ENCODE data around the gene ZDHHC18.
"Not testable (repeated sequence)": the region's sequence is repeated elsewhere in the genome, so short reads cannot be mapped to it uniquely, and the experiment has no call there.

Gene ZDHHC18

DNA sequence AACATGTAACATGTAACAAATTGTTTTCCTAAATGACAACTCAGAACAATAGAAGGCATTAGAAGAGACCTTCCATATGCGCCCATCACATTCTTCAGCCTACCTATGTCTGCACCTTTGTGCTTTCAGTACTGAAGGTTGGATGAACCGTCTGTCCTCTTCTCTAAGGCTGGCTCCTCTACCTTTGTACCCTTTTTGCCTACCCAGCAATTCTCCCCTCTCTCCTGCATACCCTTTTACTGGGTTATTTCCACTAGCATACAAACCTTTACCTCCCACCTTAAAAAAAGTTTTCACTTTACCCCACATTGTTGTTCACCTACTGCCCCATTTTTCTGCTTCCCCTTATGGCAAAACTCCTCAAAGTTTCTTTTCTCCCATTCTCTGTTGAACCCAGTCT is 33.6 kb upstream of the ZDHHC18 start:
- DNase-seq = no peak

DNA sequence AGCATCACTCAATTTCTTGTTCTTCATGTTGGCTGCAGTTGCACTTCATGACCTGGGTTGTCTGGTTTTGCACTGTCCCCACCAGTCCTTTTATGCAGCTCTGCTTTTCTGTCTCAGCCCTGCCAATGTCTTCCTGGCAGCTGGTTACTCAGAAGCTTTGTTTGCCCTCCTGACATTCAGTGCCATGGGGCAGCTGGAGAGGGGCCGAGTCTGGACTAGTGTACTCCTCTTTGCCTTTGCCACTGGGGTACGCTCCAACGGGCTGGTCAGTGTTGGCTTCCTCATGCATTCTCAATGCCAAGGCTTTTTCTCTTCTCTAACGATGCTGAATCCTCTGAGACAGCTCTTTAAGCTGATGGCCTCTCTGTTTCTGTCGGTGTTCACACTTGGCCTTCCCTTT is 32.1 kb upstream of the ZDHHC18 start:
- DNase-seq = no peak

DNA sequence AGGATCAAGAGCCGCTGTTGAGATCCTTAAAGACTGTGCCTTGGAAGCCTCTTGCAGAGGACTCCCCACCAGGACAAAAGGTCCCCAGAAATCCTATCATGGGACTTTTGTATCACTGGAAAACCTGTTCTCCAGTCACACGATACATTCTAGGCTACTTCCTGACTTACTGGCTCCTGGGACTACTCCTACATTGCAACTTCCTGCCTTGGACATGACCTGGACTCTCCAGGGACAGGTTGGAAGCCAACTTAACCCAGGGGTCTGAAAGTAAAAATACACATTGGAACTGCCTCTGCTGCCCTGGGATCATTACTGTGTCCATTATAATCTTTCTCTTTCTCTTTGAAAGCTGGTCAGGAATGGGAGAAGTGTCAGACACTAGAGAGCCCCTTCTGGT is 28.9 kb upstream of the ZDHHC18 start:
- DNase-seq = no peak

DNA sequence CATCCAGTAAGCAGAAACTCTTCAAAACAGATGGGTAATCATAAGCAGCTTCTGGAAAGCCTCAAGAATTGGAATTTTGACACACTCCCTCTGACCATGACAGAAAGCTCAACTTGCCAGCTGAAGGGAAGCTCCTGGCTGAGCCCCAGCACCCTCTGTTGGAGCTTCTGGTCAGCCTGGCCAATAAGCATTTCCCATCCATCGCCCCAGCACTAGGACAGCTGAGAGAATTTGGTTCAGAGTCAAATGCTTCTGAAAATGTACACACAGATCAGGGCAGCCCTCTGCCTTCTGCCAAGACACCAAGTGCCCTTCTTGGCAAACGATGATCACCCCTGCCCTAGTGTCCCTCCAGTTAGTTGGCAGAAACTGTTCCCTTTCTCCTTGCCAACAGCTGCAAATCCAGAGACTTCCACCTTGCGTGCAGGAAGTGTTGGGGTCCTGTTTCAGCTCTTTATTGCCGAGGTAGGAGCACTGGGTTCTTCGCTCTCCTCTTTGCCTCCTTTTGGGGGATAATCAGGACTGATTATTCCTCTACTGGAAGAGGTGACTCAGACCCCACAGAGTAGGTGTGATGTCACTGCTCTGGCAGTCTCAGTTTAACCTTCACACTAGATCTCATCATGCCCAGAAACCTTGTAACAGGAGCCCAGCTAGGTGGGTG is 26.9 kb upstream of the ZDHHC18 start:
- no peak for DNase-seq

DNA sequence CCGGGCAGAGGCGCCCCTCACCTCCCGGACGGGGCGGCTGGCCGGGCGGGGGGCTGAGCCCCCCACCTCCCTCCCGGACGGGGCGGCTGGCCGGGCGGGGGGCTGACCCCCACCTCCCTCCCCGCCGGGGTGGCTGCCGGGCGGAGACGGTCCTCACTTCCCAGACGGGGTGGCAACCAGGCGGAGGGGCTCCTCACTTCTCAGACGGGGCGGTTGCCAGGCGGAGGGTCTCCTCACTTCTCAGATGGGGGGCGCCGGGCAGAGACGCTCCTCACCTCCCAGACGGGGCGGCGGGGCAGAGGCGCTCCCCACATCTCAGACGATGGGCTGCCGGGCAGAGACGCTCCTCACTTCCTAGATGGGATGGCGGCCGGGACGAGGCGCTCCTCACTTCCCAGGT is 22.6 kb upstream of the ZDHHC18 start:
- DNase-seq = not testable (repeated sequence)

DNA sequence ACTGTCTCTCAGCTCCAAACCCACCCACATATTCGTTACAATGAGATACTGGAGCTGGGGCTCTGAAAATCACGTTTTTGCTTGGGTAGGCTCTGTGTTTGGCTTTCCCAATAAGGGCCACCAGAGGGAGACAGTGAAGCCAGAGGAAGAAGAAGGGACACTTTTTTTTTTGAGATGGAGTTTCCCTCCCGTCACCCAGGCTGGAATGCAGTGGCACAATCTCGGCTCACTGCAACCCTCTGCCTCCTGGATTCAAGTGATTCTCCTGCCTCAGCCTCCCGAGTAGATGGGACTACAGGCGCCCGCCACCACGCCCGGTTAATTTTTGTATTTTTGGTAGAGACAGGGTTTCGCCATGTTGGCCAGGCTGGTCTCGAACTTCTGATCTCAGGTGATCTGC is 16.4 kb upstream of the ZDHHC18 start:
- not testable (repeated sequence) for DNase-seq

DNA sequence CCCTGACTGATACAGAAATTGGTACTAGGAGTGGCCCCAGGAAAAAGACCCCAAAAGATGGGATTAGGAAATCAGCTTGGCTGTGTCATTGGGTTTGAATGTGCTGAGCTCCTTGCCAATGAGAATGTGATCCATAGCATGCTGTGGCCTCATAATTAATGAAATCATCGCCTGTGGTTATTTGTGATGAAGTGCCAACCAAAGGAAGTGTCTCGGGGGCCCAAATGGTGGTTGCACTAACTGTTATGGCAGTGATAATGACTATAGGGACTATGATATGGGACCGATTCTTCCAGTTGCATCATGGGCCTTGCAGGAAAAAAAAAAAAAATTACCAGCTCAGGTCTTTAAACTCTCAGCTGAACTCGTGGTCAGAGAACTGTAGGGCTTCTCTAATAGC is 15.4 kb upstream of the ZDHHC18 start:
- DNase-seq = no peak

DNA sequence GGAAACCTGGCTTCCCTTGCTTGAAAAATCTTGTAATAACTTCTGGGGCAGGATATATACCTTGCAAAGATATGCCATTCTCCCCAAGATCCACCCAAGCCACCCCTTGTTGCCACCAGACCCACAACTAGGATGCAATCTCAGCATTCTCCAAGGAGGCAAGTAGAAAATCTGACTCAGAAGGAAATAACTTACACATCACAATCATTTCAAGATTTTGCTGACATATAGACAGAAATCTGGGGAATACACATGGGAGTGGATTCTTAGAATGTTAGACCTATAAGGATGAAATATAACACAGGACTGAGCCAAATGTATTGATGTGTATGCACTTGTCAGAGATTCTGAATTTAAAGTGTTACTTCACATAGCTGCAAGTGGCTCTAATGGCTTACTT is 14.8 kb upstream of the ZDHHC18 start:
- DNase-seq = no peak

DNA sequence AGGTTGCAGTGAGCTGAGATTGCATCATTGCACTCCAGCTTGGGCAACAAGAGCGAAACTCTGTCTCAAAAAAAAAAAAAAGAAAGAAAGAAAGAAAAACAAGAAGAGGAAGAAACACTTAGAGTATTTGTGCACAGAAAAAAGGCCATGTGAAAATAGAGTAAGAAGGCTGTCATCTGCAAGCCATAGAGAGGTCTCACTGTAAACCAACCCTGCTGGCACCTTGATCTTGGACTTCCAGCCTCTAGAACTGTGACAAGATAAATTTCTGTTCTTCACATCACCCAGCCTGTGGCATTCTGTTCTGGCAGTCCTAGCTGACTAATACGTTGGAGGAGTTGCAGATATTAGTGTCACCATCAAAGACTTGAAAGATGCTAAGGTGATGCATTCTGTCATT is 12.1 kb upstream of the ZDHHC18 start:
- no peak for DNase-seq

DNA sequence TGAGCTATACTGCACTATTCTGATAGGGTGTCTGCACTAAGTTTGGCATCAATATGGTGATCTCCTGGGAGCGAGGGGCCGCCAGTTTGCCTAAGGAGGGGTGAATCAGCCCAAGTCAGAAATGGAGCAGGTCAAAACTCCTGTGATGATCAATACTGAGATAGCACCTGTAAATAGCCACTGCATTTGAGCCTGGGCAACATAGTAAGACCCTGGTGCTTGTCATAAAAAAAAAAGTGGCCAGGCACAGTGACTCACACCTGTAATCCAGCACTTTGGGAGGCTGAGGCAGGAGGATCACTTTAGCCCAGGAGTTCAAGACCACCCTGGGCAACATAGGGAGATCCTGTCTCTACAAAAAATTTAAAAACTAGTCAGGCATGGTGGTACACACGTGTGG is 11.6 kb upstream of the ZDHHC18 start:
- DNase-seq = no peak

DNA sequence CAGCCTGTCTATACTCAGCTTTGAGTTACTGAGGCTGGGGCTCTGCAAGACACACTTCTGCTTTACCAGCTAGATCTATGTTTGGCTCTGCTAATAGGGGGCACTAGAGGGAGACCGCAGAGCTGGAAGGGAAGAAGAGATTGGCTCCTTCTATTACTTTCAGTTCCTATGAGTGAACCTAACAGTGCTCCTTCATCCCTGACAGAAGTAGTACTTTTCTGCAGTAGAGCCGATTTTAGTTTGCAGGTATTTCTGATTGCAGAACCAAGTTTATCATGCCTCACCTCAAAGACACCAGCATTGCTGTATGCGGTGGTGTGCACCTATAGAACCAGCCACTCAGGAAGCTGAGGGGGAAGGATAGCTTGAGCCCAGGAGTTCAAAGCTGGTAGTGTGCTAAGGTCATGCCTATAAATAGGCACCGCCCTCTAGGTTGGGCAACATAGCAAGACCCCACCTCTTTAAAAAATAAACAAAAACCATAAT is 5.7 kb upstream of the ZDHHC18 start:
- no peak for DNase-seq

DNA sequence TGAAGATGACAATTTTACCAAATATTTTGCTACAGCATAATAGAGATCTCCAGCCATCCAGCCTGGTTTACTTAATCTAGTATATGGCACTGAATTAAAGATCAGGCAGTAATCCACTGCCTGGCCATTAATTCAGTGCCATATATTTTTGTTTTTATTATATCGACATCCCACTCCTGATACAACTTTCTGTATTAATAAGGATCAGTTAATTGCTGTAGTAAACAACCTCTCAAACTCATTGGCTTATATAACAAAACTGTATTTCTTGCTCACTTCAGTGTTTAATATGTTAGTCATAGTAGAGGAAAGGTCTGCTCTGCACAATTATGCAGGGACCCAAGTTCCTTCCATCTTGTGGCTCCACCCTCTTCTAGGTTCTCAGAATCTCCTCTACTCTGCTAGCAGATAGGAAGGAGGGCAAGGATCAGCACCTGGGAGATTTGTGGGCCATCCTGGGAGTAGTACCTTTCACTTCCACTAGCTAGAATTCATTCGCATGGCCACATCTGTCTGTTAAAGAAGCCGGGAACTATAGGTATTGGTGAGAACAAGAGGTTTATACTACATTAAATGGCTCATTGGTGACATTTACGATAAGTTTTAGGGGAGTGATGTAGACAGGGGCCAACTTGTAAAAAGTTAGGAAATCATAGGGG is 3.6 kb upstream of the ZDHHC18 start:
- no peak for DNase-seq

DNA sequence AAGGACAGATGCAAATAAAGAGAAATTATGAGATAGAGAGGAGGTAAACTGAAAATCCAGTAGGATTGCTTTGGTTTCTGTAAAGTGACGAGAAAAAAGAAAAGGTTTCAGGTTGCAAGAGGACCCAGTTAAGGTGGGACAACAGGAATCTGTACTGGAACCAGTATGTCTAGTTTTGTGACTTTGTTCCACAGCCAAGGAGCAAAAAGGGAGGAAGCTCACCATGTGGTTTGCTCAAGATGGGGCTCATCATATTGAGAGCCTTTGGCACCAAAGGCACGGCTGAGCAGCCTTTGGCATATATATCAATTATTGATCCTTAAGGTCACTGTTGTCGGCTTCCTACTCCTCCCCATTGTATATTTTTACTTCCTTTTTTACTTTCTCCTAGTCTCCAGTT is 1.8 kb upstream of the ZDHHC18 start:
- DNase-seq = no peak

DNA sequence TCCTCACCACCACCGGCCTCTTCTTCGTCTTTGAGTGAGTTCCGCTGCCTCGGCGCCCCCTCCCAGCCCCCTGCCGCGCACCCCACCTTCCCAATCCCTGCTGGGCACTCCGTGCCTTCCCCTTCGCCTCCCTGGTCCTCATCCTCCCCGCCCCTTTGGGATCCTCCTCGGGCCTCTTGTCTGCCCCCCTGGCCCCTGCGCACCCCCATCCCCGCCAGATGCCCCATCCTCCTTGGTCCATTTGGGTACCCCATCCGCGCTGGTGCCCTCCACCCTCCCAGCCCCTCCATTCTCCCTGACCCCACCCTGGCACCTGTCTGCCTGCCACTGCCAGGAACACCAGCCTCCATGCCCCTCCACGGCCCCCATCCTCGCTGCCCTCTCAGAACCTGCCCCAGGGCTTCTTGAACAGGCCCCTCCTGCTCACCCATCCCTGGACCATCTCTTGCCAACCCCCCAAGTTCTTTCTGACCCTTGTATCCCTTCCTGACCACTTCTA is 667 bp downstream of the ZDHHC18 start:
- DNase-seq = no peak

DNA sequence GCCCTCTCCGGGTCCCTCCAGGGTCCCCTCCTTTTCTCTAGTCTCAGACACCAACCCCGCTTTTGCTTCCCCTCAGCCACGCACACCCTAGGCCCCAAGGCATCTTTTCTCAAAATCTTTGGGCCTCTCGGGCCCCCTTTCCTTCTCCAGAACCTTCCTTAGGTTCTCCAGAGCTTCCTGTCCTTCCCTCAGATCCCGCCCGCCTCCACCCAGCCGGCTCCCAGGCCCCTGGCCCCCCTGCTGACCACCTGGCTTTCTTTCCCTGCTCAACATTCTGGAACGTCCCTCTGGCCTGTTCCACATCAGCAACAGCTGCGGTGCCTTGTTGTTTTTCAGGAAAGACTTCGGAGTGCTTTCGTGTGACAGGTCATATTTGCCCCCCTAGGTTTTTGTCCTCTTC is 1.2 kb downstream of the ZDHHC18 start:
- no peak for DNase-seq

DNA sequence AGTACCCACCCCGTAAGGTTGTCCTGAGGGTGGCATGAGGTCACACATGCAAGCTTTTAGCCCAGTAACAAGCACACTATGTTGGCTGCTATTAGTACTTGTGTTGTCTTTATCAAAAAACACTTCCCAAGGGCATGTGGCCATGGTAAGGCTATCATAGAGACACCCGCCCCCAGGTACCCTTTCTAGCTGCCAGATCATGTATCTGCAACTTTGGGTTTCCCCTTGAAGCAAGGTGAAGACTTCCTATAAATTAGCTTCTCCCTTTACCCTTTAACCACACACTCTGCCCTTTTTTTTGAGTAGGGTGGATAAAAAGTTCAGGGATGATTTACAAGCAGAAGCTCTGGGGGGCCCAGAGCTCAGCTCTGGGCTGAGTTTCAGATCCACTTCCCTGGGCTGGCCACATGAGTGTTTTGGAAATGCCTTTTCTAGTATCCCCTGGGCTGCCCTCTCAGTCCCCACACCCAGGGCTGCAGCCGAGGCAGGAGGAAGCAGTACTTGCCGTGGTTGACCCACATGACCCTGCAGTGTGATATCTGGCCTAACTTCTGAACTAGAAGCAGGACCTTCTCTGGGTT is 2.0 kb downstream of the ZDHHC18 start:
- DNase-seq = no peak

DNA sequence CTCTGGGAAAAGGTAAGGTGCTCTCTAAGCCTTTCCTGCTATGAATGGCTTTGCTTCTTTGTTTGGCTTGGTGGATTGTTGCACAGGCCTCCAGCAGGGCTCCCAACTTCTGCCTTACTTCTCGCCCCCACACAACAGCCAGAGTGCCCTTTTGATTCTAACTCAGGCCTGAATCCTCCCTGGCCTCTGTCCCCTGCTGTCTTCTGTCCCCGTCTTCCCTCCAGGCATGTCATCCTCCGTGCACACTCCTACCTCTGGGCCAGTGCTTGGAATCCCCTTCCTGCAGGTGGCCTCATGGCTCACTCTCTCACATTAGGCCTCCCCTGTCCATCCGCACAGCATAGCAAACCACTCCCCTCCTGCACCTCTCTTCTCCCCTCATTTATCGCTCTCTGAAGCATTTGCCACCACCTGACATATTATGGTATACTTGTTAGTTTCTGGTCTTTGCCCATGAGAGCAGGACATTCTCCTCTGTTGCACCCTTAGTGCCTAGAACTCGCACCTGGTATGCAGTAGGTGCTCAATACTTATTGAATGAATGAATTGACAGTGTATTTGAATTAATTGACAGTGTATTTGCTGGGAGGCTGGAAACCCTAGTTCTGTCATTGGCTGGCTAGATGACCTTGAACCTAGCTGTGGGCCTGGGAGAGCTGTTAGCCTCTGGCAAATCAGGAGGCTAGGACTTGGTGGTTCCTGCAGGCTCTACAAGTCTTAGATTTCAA is 2.9 kb downstream of the ZDHHC18 start:
- no peak for DNase-seq

DNA sequence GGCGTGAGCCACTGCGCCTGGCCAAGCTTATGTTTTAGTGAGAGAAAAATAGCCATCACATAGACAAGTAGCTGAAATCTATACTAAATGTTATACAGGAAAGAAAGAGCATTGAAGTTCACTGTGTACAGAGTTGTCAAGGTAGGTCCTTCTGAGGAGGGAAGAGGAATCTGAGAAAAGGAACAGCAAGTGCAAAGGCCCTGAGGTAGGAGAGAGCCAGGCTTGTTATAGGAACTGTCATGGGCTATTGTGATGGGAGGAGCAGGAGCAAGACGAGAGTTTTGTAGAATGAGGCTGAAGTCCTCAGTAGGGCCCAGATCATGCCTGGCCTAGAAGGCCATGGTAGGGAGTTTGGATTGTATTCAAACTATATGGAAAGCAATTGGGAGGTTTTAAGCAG is 4.6 kb downstream of the ZDHHC18 start:
- DNase-seq = no peak

DNA sequence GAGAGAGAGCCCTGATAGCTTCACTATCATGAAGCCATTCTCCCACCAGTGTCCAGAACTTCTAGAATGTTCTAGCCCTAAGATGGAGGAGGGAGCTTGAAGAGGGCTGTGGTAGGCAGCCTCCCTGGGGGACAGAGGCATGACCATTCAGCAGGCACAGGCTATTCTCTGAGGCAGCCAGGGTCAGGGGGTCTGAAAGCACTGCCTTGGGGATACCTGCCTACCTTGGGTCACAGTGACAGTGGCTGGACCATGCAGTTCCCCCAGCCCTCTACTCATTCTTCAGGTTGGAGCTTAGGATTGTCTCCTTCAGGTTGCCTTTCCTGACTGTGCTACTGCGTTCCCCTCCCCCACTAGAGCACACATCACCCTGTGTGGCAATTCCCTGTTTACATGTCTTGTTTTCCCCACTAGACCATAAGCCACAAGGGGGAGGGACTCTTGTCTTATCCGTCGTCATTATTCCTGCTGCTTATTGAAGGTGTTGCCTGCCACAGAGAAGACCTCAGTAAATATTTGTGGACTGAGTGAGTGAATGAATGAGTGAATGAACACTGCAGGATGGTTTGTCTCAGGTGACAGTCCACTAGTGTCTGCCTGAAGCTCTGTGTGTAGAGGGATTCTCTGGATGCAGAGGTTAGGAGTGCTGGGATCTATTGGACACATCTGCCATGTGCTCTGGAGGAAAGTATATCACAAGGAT is 5.2 kb downstream of the ZDHHC18 start:
- DNase-seq = no peak

DNA sequence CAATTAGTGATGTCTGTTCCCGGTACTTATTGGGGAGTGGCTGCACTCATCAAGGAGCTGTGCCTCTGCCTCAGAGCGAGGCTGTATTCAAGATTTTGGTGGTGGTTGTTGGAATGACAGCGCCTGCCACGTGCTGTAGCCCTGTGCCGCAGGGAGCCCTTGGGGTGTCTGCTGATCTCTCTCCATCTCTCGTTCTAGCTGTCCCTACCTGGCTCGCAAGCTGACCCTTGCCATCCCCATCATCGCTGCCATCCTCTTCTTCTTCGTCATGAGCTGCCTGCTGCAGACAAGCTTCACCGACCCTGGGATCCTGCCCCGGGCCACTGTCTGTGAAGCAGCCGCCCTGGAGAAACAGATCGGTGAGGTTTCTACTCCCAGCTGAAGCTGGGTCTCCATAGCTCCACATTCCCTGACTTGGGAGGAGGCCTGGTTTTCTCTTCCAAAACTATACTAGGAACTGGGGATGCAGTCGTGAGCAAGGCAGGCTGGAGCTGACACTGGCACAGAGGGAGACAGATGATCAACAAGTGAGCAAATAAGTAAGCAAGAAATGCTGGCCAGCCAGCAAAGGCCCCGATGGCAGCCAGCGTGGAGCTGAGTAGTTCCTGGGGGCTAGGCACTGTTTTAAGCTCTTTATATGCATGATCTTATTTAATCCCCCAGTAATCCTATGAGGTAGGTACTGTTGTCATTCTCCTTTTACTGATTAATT is 5.9 kb downstream of the ZDHHC18 start:
- no peak for DNase-seq

DNA sequence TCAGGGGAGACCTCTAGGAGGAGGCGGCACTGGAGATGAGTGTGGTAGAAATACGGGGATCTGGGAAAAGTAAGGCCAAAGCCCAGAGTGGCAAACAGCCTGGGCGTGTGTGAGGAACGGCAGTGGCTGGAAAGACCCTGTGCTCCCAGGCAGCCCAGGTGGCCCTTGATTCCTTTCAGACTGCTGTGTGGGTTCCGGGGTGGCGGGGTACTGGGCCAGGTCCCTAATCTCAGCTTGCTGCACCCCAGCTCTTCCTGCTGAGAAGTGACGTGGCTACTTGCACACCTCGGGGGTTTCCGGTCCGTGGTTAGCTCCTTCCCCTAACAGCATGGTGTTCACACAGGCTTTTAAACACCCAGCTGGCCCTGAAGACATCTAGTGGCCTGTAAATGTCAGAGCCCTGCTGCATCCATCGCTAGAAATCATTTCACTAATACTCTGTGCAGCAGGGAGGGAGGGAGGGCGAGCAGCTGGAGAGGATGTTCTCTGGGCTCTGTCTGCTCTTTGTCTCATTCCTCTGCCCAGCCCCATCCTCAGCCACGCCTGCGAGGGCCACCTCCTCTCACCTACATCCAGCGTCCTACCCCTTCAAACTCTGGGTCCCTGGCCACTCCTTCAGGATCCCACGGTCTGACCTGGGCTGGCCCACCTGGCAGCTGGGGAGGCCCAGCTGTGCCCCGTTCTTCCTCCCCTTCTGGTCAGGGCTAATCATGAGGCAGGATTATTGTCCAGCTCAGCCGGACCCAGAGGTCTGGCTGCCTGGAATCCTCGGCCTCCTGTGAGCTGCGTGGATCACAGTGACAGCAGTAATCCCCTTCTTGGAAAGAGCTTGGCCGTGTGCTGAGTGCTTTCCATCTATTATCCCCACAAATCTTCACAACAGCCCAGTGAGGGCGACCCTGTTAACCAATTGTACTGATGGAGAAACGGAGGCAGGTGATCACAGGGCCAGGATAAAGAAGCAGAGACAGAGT is 7.2 kb downstream of the ZDHHC18 start:
- DNase-seq = no peak
